Activated naive CD4-positive, alpha-beta T cell treated with anti-CD3 and anti-CD28 coated beads, Interleukin-2, amount 10 ng/mL, durations not matched to agents 5 hours and 36 hours (primary cell): ENCODE results near the gene TMPRSS11D. TPM values are rescaled to one million over a fixed set of nuclear protein-coding genes. Genes with fewer than 3 reads are reported as not detected.

Experiments
- total RNA-seq, 2 experiments: library from RNA; stranded (reverse); gene quantifications; one replicate each; pipeline ENCODE4 v1.2.3, GENCODE V29; 2021

TMPRSS11D gene
- total RNA-seq: not detected

GRCh38 chr4:67883902-67884301 lies at the start of gene TMPRSS11D:
Gene TMPRSS11D (minus strand): TSS chr4:67884002. CDS start chr4:67883933, 69 bp downstream.

Other genes with a start within 250 kb of the TMPRSS11D start
- gene UBA6, start 182.8 kb downstream of the TMPRSS11D start, total RNA-seq: 10 to 100 TPM; 88.2 to 91.4 TPM
- gene GNRHR, start 129.6 kb downstream of the TMPRSS11D start, total RNA-seq: not detected
- gene TMPRSS11A, start 79.5 kb upstream of the TMPRSS11D start, total RNA-seq: not detected
- not detected for gene TMPRSS11F, start 245.9 kb upstream of the TMPRSS11D start, total RNA-seq